ENCODE measurements around the gene EIF3K.

Gene EIF3K

DNA sequence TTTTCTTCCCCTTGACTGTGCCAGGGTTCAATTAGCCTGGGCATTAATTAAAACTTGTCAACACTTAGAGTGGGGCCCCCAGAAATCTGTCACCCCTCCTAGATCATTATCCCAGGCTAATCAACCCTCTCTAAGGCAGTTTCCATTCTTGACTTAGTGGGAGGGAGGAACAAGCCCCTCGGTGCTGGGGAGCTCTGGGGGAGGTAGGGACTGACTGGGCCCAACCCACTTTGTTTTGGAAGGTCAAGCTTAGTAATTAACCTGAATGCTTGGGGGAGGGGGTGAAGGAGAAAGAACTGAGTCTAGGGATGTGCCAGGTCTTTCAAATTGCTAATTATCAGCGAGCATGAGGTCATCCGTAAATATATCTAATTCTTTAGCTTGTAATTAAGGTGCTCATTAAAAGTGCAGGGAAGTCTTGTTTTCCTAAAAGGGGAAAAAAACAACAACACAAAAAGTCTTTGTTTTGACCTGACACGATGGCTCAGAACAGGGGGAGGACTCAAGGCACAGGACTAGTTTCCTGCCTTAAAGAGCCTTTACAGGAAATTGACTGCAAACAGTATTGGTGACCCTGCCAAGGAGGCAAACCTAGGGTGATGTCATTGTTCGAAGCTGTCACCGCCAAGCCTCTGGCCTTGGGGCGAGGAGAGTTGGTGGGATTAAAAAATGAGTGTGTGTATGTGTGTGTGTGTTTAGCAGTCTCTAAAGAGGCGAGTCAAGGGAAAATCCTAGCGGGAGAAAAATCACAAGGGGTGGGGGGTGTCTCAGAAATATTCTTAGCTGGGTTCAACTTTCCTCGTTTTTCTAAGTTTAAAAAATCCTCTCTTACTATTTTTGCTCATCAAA, 47.9 kb downstream of the EIF3K start:
- TF ChIP-seq TEAD4 (IDR thresholded peaks at IDR 0.05) = no peak
- no peak for TF ChIP-seq MAX (IDR thresholded peaks at IDR 0.05)

DNA sequence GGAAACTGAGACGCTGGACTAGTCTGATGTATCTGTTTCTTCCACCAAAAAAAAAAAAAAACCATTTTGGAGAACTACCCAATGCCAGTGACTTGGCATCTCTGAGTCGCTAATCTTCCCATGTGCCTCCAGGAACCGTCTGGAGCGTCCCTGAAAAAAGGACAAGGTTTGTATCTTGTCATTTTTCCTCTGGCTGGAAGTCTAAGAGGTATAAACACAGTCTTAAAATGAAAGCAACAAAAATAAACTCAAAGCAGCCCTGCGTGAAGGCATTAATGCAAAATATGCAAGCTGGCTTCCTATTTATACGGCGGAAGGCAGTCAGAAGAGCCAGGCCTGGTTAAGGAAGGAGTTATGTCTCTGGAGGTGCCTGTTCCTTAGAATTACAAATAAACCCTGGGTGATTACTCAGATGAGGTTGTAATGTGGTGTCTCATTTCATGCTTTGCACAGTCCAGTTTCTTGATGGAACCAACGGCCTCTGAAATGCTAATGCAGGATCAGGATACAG, 48.7 kb downstream of the EIF3K start:
- TF ChIP-seq, protein P1, sequence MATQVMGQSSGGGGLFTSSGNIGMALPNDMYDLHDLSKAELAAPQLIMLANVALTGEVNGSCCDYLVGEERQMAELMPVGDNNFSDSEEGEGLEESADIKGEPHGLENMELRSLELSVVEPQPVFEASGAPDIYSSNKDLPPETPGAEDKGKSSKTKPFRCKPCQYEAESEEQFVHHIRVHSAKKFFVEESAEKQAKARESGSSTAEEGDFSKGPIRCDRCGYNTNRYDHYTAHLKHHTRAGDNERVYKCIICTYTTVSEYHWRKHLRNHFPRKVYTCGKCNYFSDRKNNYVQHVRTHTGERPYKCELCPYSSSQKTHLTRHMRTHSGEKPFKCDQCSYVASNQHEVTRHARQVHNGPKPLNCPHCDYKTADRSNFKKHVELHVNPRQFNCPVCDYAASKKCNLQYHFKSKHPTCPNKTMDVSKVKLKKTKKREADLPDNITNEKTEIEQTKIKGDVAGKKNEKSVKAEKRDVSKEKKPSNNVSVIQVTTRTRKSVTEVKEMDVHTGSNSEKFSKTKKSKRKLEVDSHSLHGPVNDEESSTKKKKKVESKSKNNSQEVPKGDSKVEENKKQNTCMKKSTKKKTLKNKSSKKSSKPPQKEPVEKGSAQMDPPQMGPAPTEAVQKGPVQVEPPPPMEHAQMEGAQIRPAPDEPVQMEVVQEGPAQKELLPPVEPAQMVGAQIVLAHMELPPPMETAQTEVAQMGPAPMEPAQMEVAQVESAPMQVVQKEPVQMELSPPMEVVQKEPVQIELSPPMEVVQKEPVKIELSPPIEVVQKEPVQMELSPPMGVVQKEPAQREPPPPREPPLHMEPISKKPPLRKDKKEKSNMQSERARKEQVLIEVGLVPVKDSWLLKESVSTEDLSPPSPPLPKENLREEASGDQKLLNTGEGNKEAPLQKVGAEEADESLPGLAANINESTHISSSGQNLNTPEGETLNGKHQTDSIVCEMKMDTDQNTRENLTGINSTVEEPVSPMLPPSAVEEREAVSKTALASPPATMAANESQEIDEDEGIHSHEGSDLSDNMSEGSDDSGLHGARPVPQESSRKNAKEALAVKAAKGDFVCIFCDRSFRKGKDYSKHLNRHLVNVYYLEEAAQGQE (IDR thresholded peaks at IDR 0.05; ENCODE audit: low read depth) = no peak
- TF ChIP-seq, protein P2, sequence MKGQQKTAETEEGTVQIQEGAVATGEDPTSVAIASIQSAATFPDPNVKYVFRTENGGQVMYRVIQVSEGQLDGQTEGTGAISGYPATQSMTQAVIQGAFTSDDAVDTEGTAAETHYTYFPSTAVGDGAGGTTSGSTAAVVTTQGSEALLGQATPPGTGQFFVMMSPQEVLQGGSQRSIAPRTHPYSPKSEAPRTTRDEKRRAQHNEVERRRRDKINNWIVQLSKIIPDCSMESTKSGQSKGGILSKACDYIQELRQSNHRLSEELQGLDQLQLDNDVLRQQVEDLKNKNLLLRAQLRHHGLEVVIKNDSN (IDR thresholded peaks at IDR 0.05) = no peak
- TF ChIP-seq EGR1 (IDR thresholded peaks at IDR 0.05) (no peak), CEBPB (IDR thresholded peaks at IDR 0.05) (no peak), FOXM1 (IDR thresholded peaks at IDR 0.05; ENCODE audit: borderline replicate concordance, low read depth) (no peak), MAX (IDR thresholded peaks at IDR 0.05) (no peak), NFIC (IDR thresholded peaks at IDR 0.05) (no peak), YY1 (IDR thresholded peaks at IDR 0.05; ENCODE audit: low read depth) (no peak), TCF12 (IDR thresholded peaks at IDR 0.05; ENCODE audit: low read depth) (no peak), TAF1 (IDR thresholded peaks at IDR 0.05; ENCODE audit: low read depth) (no peak), RAD21 (IDR thresholded peaks at IDR 0.05; ENCODE audit: low read depth) (no peak), EP300 (IDR thresholded peaks at IDR 0.05; ENCODE audit: borderline replicate concordance) (no peak), ZBTB7A (IDR thresholded peaks at IDR 0.05; ENCODE audit: low read depth) (no peak), CREB1 (IDR thresholded peaks at IDR 0.05; ENCODE audit: low read depth) (no peak), TEAD4 (IDR thresholded peaks at IDR 0.05) (no peak)

- TF ChIP-seq, protein P2 (IDR thresholded peaks at IDR 0.05) = no peak
- no peak for TF ChIP-seq TEAD4 (IDR thresholded peaks at IDR 0.05)
- no peak for TF ChIP-seq EGR1 (IDR thresholded peaks at IDR 0.05)
- TF ChIP-seq, protein P1 (IDR thresholded peaks at IDR 0.05; ENCODE audit: low read depth) = no peak
- no peak for TF ChIP-seq MAX (IDR thresholded peaks at IDR 0.05)
- TF ChIP-seq RAD21 (IDR thresholded peaks at IDR 0.05; ENCODE audit: low read depth) = no peak
- TF ChIP-seq TAF1 (IDR thresholded peaks at IDR 0.05; ENCODE audit: low read depth) = no peak
- no peak for TF ChIP-seq CEBPB (IDR thresholded peaks at IDR 0.05)
- no peak for TF ChIP-seq ZBTB7A (IDR thresholded peaks at IDR 0.05; ENCODE audit: low read depth)
- TF ChIP-seq NFIC (IDR thresholded peaks at IDR 0.05) = no peak
- no peak for TF ChIP-seq EP300 (IDR thresholded peaks at IDR 0.05; ENCODE audit: borderline replicate concordance)
Measured at GRCh38 chr19:38669552-38669951, 50.6 kb downstream of the EIF3K start.

GRCh38 chr19:38670921-38671398, 52.0 kb downstream of the EIF3K start:
- TF ChIP-seq NFIC (IDR thresholded peaks at IDR 0.05) (no peak), FOXM1 (IDR thresholded peaks at IDR 0.05; ENCODE audit: borderline replicate concordance, low read depth) (no peak), TAF1 (IDR thresholded peaks at IDR 0.05; ENCODE audit: low read depth) (no peak), CREB1 (IDR thresholded peaks at IDR 0.05; ENCODE audit: low read depth) (no peak), MAX (IDR thresholded peaks at IDR 0.05) (no peak), TEAD4 (IDR thresholded peaks at IDR 0.05) (no peak), EP300 (IDR thresholded peaks at IDR 0.05; ENCODE audit: borderline replicate concordance) (no peak), TCF12 (IDR thresholded peaks at IDR 0.05; ENCODE audit: low read depth) (no peak), ZBTB7A (IDR thresholded peaks at IDR 0.05; ENCODE audit: low read depth) (no peak), CEBPB (IDR thresholded peaks at IDR 0.05) (no peak), YY1 (IDR thresholded peaks at IDR 0.05; ENCODE audit: low read depth) (no peak), EGR1 (IDR thresholded peaks at IDR 0.05) (no peak), RAD21 (IDR thresholded peaks at IDR 0.05; ENCODE audit: low read depth) (no peak)
- TF ChIP-seq, protein P2 (IDR thresholded peaks at IDR 0.05) = no peak
- TF ChIP-seq, protein P1 (IDR thresholded peaks at IDR 0.05; ENCODE audit: low read depth) = no peak

All from Ishikawa (cell line).